CD8-positive, alpha-beta memory T cell (primary cell): ENCODE data around the gene SPATA17. TPM values are rescaled to one million over a fixed set of nuclear protein-coding genes. Genes with fewer than 3 reads are reported as not detected.

ENCODE experiments used
- CTCF ChIA-PET: fragments of 350-600 bp; sonication (Branson Sonifier 250); formaldehyde crosslinking; loops from one replicate; lab custom pipeline; 2021; ENCODE audit warnings: antibody characterized with exemption; lab: Charles Lee
- POLR2A ChIA-PET: fragments of 350-600 bp; sonication (Branson Sonifier 250); formaldehyde crosslinking; loops from one replicate; lab custom pipeline; 2021; ENCODE audit warnings: antibody characterized with exemption; lab: Charles Lee
- DNase-seq, 5 donors: peaks; one replicate each; pipeline versions ENCODE4 v3.0.0 to v3.0.0-alpha.2; 2020 to 2022; ENCODE audit warnings: mixed read lengths in 1 of 5
- H3K27ac ChIP-seq: one replicate; pipeline ENCODE4 v1.7.0; 2013; ENCODE audit warnings: low read depth, mild to moderate bottlenecking, low read length, moderate library complexity
- H3K27me3 ChIP-seq: 2 replicates; pipeline ENCODE4 v1.7.0; 2013; ENCODE audit warnings: low read length, mild to moderate bottlenecking; ENCODE audit not compliant: insufficient read depth, poor library complexity, severe bottlenecking
- H3K36me3 ChIP-seq: 2 replicates; pipeline ENCODE4 v1.7.0; 2013; ENCODE audit warnings: mild to moderate bottlenecking, low read length, moderate library complexity; ENCODE audit not compliant: insufficient read depth
- H3K4me1 ChIP-seq: 2 replicates; pipeline ENCODE4 v1.7.0; 2013; ENCODE audit warnings: mild to moderate bottlenecking, low read length, moderate library complexity; ENCODE audit not compliant: insufficient read depth
- H3K4me3 ChIP-seq: 2 replicates; pipeline ENCODE4 v1.7.0; 2013; ENCODE audit warnings: mild to moderate bottlenecking, low read length
- H3K9me3 ChIP-seq: 2 replicates; pipeline ENCODE4 v1.7.0; 2013; ENCODE audit warnings: mild to moderate bottlenecking, low read length
- H3K27ac Mint-ChIP-seq, 8 donors: one replicate each; pipeline ENCODE4 v1.8.0; 2020 to 2021; ENCODE audit warnings: mixed read lengths in 8 of 8, mild to moderate bottlenecking in 6 of 8, inconsistent platforms in 3 of 8, moderate library complexity in 3 of 8
- H3K27me3 Mint-ChIP-seq, 2 donors: one replicate each; pipeline ENCODE4 v1.8.0; 2020 to 2021; ENCODE audit warnings: mixed read lengths in 2 of 2, mild to moderate bottlenecking in 1 of 2, moderate library complexity in 1 of 2
- H3K36me3 Mint-ChIP-seq, 3 donors: one replicate each; pipeline ENCODE4 v1.8.0; 2020 to 2021; ENCODE audit warnings: mixed read lengths in 3 of 3, inconsistent platforms in 1 of 3, mild to moderate bottlenecking in 1 of 3
- H3K4me1 Mint-ChIP-seq, 3 donors: one replicate each; pipeline ENCODE4 v1.8.0; 2020 to 2021; ENCODE audit warnings: mixed read lengths in 3 of 3, inconsistent platforms in 1 of 3, mild to moderate bottlenecking in 1 of 3
- H3K4me3 Mint-ChIP-seq, 7 donors: one replicate each; pipeline ENCODE4 v1.8.0; 2020 to 2021; ENCODE audit warnings: mixed read lengths in 7 of 7, mild to moderate bottlenecking in 6 of 7, moderate library complexity in 4 of 7, inconsistent platforms in 2 of 7
- H3K9me3 Mint-ChIP-seq, 5 donors: one replicate each; pipeline ENCODE4 v1.8.0; 2020 to 2022; ENCODE audit warnings: mixed read lengths in 5 of 5, mild to moderate bottlenecking in 3 of 5, moderate library complexity in 2 of 5, inconsistent platforms in 1 of 5
- polyA plus RNA-seq: library from polyadenylated mRNA; unstranded; fragments of 300-500 nt; fragmentation: Illumina TruSeq; gene quantifications from one replicate; pipeline ENCODE4 v1.2.3, GENCODE V29; 2021
- total RNA-seq, 2 experiments: library from RNA; stranded (reverse); gene quantifications; one replicate each; pipeline ENCODE4 v1.2.3, GENCODE V29; 2021

Gene SPATA17
- total and polyA plus RNA-seq, 3 experiments from 2014 or later = 0.33 TPM; not detected in 2

GRCh38 chr1:217650674-217651073 is 19.5 kb downstream of the SPATA17 start:
- Histone ChIP-seq H3K9me3 (no peaks in the 10 kb centered on the region), H3K27ac (no peak overlapping the region), H3K36me3 (no peaks in the 10 kb centered on the region), H3K4me3 (no peak overlapping the region), H3K27me3 (no peaks in the 10 kb centered on the region), H3K4me1 (no peaks in the 10 kb centered on the region)
- no peaks in the 10 kb centered on the region for H3K36me3 Mint-ChIP-seq
- peaks cover 2 to 4% of the 10 kb centered on the region in 2 donors for H3K27me3 Mint-ChIP-seq
- H3K4me1 Mint-ChIP-seq = no peaks in the 10 kb centered on the region
- ChIA-PET POLR2A (no interaction called here), CTCF (no interaction called here)
- no peaks in the 10 kb centered on the region for H3K9me3 Mint-ChIP-seq
- DNase-seq = no peak
- no peak overlapping the region for H3K27ac Mint-ChIP-seq
- H3K4me3 Mint-ChIP-seq = no peak overlapping the region

DNA sequence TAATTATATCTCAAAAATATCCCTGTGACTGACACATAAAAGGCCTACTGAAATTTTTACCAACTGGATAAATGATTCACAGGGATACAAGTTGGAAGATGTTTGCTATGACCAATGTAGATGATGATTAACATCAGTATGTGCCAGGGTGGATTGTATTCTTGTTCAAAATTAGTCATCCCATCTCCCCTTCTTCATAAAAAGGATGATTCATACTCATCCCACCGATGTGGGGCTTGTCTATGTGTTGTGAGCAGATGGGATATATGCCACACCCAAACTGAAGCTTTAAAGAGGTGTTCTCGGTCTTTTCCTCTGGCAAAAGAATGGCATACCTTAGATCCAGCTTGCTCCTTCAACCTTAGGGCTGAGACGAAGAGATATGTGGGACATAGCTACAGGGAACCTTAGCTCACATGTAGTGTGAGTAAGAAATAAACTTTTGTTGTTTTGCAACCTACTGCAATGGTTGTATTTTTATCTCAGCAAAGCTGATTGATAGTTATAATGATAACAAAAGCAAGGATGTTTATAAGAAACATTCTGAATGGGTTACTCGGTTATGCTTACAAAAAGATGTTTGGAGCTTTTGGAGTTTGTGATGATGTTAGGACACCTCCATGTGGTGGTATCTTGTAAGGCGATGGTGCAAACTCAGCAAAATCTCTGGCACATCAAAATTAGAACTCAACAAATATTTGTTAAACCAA is 29.4 kb downstream of the SPATA17 start:
- H3K27ac ChIP-seq = no peak overlapping the region
- Mint-ChIP-seq H3K9me3 (no peaks in the 10 kb centered on the region), H3K27me3 (peaks cover 0 to 6% of the 10 kb centered on the region in 2 donors), H3K4me3 (no peak overlapping the region), H3K27ac (no peak overlapping the region), H3K36me3 (no peaks in the 10 kb centered on the region), H3K4me1 (no peaks in the 10 kb centered on the region)
- no peaks in the 10 kb centered on the region for H3K36me3 ChIP-seq
- H3K4me1 ChIP-seq = no peaks in the 10 kb centered on the region
- POLR2A ChIA-PET = no interaction called here
- H3K9me3 ChIP-seq = no peaks in the 10 kb centered on the region
- CTCF ChIA-PET = no interaction called here
- DNase-seq = no peak
- no peaks in the 10 kb centered on the region for H3K27me3 ChIP-seq
- H3K4me3 ChIP-seq = no peak overlapping the region

- Mint-ChIP-seq H3K36me3 (no peaks in the 10 kb centered on the region), H3K4me3 (no peak overlapping the region), H3K4me1 (no peaks in the 10 kb centered on the region), H3K27me3 (peaks cover 0 to 6% of the 10 kb centered on the region in 2 donors), H3K9me3 (no peaks in the 10 kb centered on the region), H3K27ac (no peak overlapping the region)
- Histone ChIP-seq H3K27ac (no peak overlapping the region), H3K27me3 (no peaks in the 10 kb centered on the region), H3K9me3 (no peaks in the 10 kb centered on the region), H3K4me3 (no peak overlapping the region), H3K4me1 (no peaks in the 10 kb centered on the region), H3K36me3 (no peaks in the 10 kb centered on the region)
- DNase-seq = no peak
- POLR2A ChIA-PET = no interaction called here
- CTCF ChIA-PET = no interaction called here
These were observed 30.3 kb downstream of the SPATA17 start for GRCh38 chr1:217661407-217661806.

DNA sequence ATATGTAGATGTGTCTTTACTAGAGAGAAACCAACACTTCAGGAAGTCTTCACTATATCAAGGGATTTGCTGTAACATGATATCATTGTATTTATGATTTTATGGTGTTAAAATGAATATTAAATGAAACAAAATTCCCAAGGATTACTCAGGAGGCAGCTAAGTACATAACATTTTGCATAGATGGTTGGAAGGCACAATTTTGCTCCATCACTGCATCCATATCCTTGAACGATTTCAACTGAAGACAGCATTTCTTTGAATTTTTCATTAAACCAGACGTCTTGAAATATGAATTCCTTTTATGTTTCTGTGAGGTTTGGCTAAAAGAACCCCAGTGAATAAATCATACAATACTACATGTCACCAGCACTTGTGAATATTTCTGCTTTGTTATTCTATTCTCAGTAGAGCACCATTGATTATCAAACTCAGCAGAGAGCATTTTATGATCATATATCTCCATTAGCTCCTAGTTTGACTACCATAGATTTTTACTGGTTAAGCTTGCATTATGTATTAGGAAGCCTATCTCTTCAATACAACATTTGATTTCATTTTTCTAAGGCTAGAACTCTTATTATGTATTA is 37.3 kb downstream of the SPATA17 start:
- H3K4me1 ChIP-seq = no peaks in the 10 kb centered on the region
- H3K27me3 ChIP-seq = no peaks in the 10 kb centered on the region
- Mint-ChIP-seq H3K9me3 (no peaks in the 10 kb centered on the region), H3K4me3 (no peak overlapping the region), H3K27ac (no peak overlapping the region), H3K36me3 (no peaks in the 10 kb centered on the region), H3K4me1 (no peaks in the 10 kb centered on the region), H3K27me3 (peaks cover 3 to 6% of the 10 kb centered on the region in 2 donors)
- no peaks in the 10 kb centered on the region for H3K9me3 ChIP-seq
- H3K4me3 ChIP-seq = no peak overlapping the region
- CTCF ChIA-PET = no interaction called here
- POLR2A ChIA-PET = no interaction called here
- H3K36me3 ChIP-seq = no peaks in the 10 kb centered on the region
- no peak for DNase-seq
- no peak overlapping the region for H3K27ac ChIP-seq

DNA sequence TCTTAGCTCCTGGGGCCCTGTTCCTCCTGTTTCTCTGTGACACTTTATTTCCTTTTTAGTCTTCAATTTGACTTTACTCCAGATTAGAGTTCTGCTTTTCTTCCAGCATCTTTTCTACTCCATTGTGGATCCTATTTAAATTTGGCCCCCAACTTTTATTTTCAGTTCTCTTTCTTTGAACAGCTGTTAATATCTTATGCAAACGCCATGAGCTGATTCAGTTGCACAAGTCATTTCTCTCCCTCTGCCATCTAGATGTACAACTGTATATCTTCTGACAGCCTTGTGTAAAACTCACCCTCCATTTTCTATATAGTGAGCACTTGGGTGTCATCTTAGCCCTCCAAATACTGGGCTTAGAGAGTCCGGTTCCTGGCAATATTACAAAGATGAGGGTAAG is 42.2 kb downstream of the SPATA17 start:
- Mint-ChIP-seq H3K4me1 (no peaks in the 10 kb centered on the region), H3K36me3 (no peaks in the 10 kb centered on the region), H3K27ac (no peak overlapping the region), H3K9me3 (no peaks in the 10 kb centered on the region), H3K27me3 (peaks cover 6% of the 10 kb centered on the region in 2 donors), H3K4me3 (no peak overlapping the region)
- Histone ChIP-seq H3K9me3 (no peaks in the 10 kb centered on the region), H3K36me3 (no peaks in the 10 kb centered on the region), H3K27me3 (no peaks in the 10 kb centered on the region), H3K4me3 (no peak overlapping the region), H3K4me1 (no peaks in the 10 kb centered on the region), H3K27ac (no peak overlapping the region)
- ChIA-PET POLR2A (no interaction called here), CTCF (no interaction called here)
- no peak for DNase-seq

- no peak for DNase-seq
- Mint-ChIP-seq H3K4me1 (no peaks in the 10 kb centered on the region), H3K4me3 (no peak overlapping the region), H3K27ac (no peak overlapping the region), H3K9me3 (no peaks in the 10 kb centered on the region), H3K27me3 (peaks cover 6% of the 10 kb centered on the region in 2 donors), H3K36me3 (no peaks in the 10 kb centered on the region)
- Histone ChIP-seq H3K27me3 (no peaks in the 10 kb centered on the region), H3K27ac (no peak overlapping the region), H3K36me3 (no peaks in the 10 kb centered on the region), H3K4me1 (no peaks in the 10 kb centered on the region), H3K9me3 (no peaks in the 10 kb centered on the region), H3K4me3 (no peak overlapping the region)
- CTCF ChIA-PET = no interaction called here
- POLR2A ChIA-PET = no interaction called here
These were observed 43.0 kb downstream of the SPATA17 start for GRCh38 chr1:217674028-217674729.

- Mint-ChIP-seq H3K9me3 (no peaks in the 10 kb centered on the region), H3K36me3 (no peaks in the 10 kb centered on the region), H3K4me1 (no peaks in the 10 kb centered on the region), H3K27ac (no peak overlapping the region), H3K27me3 (no peaks in the 10 kb centered on the region), H3K4me3 (no peak overlapping the region)
- Histone ChIP-seq H3K4me1 (no peaks in the 10 kb centered on the region), H3K4me3 (no peak overlapping the region), H3K36me3 (no peaks in the 10 kb centered on the region), H3K27ac (no peak overlapping the region), H3K9me3 (no peaks in the 10 kb centered on the region), H3K27me3 (no peaks in the 10 kb centered on the region)
- CTCF ChIA-PET = no interaction called here
- no peak for DNase-seq
- POLR2A ChIA-PET = no interaction called here
These were observed 50.7 kb downstream of the SPATA17 start for GRCh38 chr1:217681806-217682205.

DNA sequence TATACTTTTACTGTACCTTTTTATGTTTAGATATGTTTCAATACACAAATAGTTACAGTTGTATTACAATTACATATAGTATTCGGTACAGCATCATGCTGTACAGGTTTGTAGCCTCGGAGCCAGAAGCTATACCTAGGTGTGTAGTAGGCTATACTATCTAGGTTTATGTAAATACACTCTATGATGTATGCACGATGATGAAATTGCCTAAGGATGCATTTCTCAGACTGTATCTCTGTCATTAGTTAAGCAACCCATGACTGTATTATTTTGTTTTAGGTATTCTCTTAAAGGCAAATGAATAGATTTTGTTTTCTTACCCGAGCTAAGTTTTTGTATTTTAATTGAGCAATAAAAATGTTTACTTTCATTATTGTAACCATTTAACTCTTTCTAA is 56.4 kb downstream of the SPATA17 start:
- no peaks in the 10 kb centered on the region for H3K4me1 Mint-ChIP-seq
- ChIA-PET POLR2A (no interaction called here), CTCF (no interaction called here)

More for the DNA sequence above, 56.4 kb downstream of the SPATA17 start:
- Mint-ChIP-seq H3K9me3 (no peaks in the 10 kb centered on the region), H3K36me3 (no peaks in the 10 kb centered on the region), H3K4me3 (no peak overlapping the region), H3K27ac (no peak overlapping the region), H3K27me3 (no peaks in the 10 kb centered on the region)
- no peaks in the 10 kb centered on the region for H3K27me3 ChIP-seq
- no peaks in the 10 kb centered on the region for H3K36me3 ChIP-seq
- DNase-seq = no peak
- H3K9me3 ChIP-seq = no peaks in the 10 kb centered on the region
- H3K4me1 ChIP-seq = no peaks in the 10 kb centered on the region
- no peak overlapping the region for H3K4me3 ChIP-seq
- H3K27ac ChIP-seq = no peak overlapping the region
